NCI-H1092 (cell line): ENCODE data around the gene MAPKAPK3.

ENCODE experiments used
- DNase-seq: peaks from one replicate; lab custom pipeline; 2025; lab: John Stamatoyannopoulos, UW

MAPKAPK3 gene

DNA sequence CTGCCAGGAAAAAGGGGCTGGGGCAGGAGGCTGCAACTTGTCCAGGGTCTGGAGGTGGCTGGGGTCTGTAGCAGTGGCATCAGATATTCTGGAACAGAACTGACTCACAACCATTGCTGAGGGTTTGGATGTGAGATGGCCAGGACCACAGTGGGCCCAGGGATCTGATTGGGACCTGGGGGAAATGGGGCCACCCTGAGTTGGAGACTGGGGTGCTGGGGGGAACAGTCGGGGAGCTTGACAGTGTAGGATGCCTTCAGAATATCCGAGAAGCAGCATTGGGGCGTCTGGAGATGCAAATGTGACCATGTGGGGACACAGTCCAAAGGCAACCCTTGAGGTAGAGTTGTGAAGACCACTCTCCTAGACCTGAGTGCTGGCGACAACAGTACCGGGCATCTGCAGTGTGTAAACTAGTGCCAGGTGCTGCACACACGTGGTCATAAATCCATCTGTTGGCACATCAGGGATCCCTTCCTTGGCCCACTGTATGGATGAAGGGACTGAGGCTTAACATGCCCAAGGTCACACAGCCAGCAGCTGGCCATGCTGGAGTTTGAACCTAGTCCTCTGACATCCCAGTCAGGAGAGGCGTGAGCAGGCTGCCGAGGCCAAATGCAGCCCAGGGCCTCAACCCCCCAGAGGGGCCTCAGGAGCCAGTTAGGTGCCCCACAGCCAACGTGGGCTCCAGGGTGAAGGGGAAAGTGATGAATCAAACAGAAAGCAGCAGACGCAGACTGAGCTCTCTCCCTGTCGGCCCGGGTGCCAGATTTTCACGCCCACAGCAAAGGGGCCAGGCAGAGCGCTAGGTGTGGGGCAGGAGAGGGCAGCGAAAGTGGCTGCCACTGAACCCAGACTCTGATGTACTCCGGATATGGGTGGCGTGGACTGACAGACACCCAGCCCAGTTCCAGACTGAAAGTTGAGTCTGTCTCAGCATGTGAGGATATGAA, 28.9 kb upstream of the MAPKAPK3 start:
- DNase-seq, result no peak

DNA sequence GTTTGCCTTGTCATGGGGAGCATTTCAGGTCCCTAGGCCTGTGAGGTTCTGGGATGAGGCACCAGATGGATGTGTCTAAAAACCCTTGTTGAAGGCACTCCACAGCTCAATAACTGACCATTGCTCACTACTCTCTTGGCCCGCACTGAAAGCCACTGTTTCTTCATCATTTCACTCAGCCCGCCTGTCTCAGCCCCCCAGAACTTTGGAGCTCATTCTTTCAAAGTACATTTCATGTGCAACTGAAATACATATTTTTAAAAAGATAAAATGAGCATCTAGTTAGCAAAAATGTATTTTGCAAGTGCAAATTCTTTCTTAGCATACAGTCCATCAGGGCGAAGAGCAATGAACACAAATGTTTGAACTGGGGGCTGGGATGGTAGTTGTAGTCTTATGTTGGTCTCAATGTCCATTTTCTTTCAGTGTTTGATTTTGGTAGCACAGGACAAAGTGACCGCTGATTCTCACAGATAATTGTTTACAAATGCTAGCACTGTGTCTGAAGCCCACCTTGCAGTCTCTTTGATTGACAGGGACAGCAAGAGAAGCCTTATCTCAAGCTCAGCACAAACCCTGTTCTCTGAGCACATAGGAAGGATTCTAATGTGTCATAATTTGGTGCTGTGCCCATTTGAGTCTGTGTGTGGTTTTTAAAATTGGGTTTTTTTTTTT, 28.1 kb upstream of the MAPKAPK3 start:
- DNase-seq, result no peak

DNA sequence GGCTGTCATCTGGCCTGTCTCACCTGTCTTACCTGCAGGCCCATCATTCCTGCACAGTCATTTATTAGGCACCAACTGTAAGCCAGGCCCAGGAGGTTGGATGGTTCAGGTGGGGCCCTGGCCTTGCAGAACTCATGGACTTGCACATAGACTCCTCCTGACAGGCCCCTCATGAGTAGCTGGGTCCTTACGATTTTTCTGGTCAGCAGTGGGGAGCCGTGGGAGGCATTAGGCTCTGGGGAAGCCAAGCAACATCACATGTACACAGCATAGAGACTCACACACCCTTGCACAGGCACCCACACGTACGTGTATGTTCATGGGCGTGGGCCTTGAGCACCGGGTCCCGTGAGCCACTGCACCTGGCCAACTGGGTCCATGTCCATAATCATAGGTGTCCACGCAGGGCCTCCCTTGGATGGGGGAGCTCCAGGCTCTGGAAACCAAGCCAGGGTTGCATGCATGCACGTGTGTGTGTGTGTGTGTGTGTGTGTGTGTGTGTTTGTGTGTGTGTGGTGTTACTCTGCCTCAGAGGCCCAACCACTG, 25.7 kb upstream of the MAPKAPK3 start:
- no peak for DNase-seq

DNA sequence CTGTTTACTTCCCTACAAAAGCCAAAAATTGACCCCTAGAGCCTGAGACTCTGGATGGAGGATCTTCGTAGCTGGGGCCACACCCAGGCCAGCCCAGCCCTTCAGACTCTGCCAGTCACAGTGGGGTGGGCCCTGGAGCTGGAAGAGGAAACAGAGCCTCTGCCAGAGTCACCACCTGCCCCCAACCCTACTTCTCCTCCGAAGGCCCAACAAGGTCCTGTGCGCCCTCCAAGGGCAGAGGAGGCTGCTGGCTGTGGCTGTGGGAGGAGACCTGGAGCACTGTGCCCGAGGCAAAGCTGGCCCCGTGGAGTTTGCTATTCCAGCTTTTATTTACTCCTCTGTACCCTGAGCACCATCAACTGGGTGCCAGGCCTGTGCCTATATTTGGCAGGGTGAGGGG, 24.4 kb upstream of the MAPKAPK3 start:
- DNase-seq, result no peak

DNA sequence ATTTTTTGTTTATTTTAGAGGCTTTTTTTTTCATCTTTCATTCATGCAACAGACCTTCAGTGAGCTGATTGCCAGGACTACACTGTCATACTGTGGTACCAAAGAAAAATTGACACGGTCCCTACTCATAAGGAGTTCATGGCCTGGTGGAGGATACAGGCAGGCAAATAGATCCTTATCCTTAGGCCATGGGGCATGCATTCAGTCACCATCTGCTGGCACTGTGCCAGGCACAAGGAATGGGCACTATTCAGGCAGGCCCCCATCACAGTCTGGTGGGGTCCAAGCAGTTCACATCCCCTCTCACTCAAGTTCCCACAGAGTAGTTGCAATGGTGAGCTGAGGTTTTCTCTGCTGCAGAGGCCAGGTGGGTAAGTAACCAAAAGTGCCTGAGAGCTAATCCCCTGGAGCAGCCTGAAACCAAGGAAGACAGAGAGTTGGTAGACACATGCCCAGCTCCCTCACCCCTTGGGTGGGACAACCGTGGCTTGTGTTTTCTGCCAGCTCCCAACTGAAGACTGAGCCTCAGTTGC, 22.6 kb upstream of the MAPKAPK3 start:
- DNase-seq, result no peak

DNA sequence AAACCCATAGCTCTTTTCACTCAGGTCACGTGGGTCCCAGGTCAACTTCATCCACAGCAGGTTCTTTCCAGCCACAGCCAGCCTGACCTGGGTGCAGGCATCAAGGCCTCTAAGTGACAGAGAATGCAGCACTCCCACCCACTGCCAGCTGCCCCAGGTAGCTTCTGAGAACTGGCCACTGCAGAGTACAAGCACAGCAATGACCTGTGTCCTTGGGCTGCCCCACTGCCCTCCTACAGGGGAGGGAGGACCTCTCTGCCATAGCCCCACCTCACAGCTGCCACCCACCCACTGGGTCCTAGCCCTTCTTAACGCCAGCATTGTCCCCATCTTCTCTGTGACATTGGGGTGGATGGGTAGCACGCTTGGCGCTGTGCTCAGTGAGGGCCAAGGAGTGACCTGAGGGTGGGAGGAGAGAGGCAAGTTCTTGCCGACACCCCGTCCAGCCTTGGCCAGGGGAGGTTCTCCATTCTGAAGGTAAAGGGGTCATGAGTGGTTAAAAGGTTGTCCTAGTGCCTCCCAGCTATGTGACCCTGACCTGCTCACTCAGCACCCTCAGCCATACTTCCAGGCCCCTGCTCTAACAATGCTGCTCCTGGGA, 17.7 kb upstream of the MAPKAPK3 start:
- DNase-seq, result no peak

DNA sequence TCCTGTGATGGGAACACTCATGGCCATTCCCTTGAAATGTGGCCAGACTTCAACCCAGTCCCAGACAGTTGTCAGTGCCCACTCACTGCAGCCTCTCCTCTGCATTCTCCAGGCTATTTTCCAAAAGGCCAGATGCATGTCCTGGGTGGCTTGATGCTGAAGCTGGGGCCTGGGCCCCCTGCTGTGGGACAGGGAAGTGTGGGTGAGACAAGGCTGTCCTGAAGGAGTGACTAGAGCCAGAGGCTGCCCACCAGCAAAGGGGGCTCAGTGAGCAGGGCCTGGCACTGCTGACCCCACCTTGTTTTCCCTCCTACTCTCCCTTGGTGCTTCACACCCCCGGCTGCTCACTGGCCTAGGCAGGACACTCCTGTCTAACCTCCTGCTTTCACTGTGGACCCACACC, 17.2 kb upstream of the MAPKAPK3 start:
- DNase-seq, result no peak

DNA sequence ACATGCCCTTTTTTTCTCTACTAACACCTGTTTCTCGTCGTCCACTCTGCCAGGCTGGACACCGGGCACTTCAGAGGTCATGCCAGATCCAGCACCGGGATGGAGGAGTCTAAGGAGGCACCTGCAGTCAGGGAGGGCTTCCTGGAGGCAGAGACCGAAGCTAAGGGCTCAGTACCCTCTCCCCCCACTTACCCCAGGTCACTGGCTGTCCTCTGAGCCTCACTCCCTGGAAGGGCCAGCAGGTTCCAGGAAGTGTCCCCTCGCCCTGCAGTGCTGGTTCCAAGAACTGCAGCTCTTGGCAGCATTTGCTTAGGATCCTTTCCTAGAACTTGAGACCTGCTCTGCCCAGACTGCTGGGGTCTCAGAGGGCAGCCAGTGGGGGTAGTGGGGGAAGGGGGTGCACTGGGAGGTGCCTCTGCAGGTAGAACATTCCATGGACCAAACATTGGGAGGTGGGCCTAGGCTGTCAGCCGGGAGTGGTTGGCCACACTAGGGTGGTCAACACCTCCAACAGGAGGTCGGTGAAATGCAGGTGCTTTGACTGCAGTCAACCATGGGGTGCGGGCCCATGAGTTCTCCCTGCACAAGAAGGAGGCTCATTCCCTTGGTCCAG, 16.7 kb upstream of the MAPKAPK3 start:
- no peak for DNase-seq

DNA sequence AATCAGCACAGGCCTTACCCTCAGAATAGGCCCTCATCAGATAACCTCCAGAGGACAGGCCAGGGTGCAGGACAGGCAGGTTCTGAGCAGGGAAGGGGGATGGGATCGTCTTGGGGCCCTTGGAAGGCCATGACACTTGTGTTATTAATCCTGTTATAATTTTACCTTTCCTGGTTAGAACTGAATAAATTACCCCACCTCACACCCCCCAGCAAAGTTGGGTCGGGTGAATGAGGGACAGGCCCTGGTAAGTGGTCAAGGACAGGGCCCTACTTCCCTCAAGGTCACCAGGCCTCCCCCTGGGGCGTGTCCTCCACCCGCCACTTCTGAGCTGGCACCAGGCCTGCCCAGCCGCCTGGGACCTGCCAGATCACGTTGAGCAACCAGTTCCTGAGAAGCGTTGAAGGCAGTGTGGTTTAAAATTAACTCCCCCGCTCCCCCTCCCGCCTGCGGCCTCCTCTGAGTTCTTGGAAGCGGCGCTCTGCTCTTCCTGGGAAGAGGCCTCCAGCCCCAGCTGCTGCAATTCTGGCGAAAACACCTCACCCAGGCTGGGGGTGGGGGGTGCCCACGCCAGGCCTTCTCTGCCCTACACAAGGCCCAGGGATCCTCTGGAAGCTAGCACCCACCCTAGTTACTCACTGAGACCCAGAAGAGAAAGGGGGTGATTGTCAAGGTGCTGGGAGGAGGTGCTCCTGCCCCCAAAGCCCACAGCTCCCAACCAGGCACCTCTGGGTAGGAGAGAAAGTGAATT, 15.9 kb upstream of the MAPKAPK3 start:
- peak; percentile 69 for DNase-seq

DNA sequence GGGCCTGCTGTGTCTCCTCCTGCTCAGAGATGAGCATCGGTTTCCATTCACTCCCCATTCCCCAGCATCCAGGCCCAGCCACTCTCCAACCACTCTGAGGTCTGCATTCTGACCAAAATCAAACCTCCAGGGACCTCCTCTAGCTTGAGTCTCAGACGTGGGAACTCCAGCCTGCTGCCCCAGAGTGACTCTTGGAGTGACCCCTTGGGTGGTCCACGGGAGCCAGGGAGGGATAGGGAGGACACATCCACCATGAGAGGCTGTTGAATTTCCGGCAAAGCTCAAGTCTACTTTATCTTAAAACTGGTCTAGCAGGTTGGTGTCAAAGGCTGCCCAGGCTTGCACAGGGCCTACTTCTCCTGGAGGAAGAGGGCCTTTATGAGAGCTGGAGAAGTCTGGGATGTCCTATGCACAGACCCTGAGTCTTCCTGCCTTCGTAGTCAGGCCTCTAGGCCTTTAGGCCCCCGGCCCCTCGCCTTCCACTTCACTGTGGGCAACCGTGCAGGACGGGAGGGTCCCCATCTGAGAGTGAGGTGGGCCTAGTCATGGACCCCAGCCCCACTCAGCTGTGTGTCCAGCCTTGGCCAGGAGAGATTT, 14.3 kb upstream of the MAPKAPK3 start:
- DNase-seq, result no peak

DNA sequence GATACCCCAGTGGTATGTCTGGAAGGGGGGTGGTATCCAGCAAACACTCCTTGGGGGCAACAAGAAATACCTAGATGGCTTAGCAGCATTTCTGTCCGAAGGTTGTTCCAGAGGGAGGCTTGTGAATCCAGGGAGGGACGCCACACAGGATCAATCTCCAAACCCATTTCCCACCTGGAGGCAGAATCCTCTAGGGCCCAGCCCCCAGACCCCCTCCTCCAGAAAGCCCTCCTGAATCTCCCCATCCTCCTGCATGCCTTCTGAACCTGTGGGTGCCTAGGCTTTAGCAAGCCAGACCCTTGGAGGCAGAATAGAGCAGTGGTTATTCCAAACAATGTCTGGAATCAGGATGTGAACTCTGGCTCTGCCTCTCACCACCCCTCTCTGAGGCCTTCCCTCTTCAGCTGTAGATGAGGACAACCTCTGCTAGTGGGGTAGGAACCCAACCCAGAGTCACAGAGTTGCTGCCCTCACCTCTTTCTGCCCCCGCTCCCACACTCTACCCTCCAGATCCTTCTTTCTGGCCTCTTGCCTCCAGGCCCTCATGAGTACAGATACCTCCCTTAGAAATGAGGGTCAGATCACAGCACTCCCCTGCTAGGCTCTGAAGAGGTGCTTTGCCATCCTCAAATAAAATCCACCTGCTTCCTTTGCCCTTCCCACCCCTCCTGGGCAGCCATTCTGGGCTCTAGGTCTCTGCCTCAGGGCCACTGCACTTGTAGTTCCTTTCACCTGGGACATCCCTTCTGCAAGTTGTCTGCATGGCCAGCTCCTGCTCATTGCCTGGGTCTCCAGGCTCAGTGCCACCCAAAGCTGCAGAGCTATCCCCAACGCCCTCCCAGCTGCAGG, 13.5 kb upstream of the MAPKAPK3 start:
- no peak for DNase-seq

DNA sequence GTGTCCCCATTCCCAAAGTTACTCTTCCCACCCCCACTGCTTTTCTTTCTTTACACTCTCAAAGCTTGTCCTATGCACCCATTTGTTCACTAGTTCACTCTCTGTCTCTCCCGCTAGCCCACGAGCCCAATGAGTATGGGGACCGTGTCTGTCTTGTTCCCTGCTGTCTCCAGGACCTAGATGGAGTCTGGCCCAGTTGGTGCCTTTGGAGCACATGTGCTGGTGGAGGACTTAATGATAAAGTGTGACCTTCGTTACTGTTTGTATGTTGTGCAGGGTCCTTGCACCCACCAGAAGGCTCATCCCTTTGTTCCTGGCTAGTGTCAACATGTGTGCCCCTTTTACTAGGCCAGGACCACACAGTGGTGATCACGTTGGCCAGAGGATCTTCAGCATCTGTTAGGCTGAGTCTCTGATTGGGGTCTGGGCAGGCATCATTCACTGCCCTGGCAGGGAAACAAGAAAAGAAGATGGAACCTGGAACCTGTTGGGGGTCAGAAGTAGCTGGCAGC, 12.8 kb upstream of the MAPKAPK3 start:
- DNase-seq, result no peak

DNA sequence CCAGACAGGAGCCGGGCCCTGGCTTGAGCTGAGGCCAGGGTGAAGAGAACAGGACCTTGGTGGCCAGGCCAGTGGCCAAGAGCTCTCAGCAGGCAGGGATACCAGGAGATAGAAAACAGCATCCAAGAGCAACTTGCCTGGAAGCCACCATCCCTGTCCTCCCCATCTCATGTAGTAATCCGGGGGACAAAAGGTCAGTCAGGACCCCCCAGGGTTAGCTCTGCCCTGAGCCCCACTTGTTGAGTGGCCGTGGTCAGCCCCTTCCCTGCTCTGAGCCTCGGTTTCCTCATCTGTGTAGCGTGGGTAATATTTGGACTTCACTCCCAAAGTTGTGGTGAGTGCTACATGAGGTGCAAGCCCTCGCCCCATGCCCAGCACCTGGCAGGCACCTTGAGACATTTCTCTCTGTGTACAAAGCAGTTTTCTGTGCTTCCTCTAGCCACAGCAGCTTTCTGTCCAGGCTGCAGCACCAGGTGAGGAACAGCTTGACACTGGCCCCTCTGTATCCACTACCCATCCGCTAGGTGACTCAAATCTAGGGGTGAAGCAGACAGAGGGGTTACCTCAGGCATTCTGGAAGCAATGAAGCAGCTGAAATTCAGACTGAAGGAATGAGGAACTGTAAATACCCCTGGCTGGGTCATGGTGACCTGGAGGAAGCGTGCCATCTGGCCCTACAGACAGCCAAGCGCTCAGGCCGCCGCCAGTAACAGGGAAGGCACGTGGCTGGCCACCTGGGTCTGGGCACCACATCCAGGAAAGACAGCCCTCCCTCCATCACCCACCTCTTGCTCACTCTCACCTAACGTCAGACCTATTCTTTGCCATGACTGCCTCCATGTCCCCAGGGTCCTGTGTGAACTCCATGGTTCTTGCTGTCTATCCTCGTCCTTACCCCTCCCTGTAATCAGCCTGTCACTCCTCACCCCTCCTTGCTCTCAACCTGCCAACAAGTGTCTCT, 12.0 kb upstream of the MAPKAPK3 start:
- no peak for DNase-seq

DNA sequence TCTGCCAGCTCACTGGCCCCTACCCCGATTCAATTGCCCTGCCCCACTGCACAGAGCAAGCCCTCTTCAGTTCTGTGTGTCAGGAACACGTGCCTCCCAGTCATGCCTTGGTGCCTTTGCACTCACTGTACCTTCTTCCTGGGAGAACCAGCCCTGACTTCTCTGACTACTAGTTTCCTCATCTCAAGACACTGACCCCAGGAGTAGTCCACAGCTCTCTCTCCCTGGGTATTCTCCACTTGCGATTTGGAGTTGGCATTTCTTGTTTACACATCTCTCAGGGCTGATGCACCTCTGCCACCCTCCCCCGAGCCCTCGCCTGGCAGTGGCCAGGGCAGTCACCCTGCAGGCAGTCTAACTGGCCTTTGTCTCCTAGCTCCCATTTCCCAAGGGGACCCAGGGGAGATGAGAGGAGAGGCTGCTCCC, 11.0 kb upstream of the MAPKAPK3 start:
- DNase-seq, result no peak

DNA sequence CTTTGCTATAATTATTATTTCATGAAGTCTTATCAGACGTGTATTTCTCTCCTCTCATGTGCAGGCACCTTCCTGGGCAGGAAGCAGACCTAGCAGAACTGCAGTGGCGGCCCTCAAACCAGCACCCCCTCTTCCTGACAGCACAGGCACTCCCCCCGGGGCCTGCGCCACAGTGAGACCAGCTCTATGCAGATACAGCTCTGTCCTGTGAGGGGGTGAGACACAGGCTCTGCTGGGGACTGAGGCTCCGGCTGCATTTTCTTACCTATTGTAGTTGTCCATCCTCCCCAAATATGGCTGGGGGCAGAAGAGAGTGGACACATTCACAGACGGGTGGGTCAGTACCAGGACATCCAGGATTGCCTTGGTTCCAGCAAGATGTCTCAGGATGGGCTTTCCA, 10.4 kb upstream of the MAPKAPK3 start:
- DNase-seq, result no peak

DNA sequence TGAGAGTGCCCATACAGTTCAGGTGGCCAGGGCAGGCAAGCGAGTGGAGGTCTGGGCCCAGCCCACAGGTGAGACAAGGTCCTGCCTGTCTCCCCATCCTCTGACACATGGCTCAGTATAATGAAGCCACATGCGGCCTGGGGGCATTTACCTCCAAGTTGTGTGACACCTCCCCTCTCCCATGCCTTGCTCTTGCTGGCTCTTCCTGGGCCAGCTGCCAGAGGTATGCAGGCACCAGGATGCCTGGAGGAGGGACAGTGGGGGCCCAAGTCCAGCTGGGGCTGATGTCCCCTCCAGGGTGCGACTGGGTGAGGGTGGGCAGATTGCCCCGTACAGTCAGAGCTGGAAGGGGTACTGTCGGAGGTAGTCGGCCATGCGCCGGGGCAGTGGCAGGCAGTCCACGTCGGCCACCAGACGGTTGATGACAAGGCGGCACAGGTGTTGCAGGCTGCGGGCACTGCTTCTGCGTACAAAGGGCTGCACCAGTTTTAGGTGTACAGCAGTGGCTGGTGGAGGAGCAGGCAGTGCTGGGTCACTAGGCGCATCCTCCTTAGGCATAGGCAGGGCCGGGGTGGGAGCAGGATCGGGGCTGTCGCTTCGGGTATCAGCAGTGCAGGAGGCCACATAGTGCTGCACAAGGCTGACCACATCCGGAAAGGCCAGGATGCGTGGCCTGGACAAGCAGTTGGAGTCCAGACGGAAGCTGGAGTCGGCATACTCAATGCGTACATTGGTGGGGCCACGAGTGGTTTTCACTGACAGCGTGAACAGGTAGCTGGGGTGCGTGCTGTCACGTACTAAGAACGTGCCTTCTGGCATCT, 9.5 kb upstream of the MAPKAPK3 start:
- DNase-seq, result no peak

DNA sequence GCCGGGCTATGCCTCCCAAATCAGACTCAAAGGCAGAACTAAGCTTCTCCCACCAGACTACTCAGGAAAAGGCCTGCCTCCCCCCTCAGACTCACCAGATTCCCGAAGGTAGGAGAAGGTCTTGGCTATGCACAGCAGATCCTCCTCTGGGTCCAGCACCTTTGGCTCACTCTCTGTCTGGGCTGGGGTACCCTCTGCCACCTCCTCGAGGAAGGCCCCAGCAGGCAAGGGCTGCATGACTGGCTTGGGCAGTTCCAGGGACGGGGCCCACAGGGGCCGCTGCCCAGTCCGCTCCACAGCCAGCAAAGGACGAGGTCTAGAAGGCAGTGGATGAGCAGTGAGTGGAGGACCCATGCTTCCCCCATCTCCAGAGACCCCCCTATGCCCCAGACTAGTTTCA, 8.7 kb upstream of the MAPKAPK3 start:
- DNase-seq, result no peak
